ENCODE data around the gene NHEJ1. TPM values are rescaled to one million over a fixed set of nuclear protein-coding genes. Genes with fewer than 3 reads are reported as not detected.
A peak's percentile ranks its signal among the peaks of the same experiment; 100 is the strongest.

The NHEJ1 gene
- total and polyA plus RNA-seq, 2 of the 13 experiments (the other 11 are each of a cell fraction or from before 2014, with no cell fraction given), result 30.0 to 30.7 TPM

DNA sequence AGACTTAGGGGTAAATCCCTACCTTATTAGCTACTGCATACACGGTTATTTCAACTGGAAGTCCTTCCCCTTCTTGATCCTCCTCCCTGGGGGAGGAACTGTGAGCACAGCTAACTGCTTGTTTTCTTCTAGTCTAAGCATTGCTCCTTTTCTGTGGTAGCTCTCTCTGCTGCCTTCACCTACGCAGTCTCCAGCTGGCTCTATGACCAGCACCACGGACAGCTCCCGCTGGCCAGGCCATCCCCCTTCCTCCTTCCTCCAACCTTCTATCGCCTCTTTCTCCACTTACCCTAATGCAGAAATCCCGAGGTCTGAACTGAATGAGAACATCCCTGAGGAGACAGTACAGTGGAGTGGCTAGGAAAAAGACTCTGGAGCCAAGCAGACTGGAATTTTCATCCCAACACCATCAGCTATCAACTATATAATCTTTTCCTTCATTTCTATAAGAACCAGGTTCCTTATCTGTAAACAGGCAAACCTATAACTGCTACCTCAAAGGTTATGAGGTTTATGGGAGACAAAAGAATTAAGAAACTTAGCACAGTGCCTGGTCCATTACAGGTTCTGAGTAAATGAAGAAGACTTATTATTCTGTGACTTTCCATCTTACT is 114.6 kb downstream of the NHEJ1 start (continued):
- TF ChIP-seq ZHX2 (IDR thresholded peaks at IDR 0.05; ENCODE audit: low read depth) (no peak), ZHX2 (CRISPR knock-in tag; IDR thresholded peaks at IDR 0.05; ENCODE audit: borderline replicate concordance) (peak; percentile 66; the same call in 1 of the 2 replicates), ATM (IDR thresholded peaks at IDR 0.05; ENCODE audit: borderline replicate concordance) (no peak), NR2F6 (IDR thresholded peaks at IDR 0.05) (no peak), NR2F6 (CRISPR knock-in tag; IDR thresholded peaks at IDR 0.05) (0 out of 2 replicates have a peak, but pooled peaks have one; percentile 30), MTA3 (CRISPR knock-in tag; IDR thresholded peaks at IDR 0.05) (no peak), ZNF512 (CRISPR knock-in tag; IDR thresholded peaks at IDR 0.05) (no peak), WIZ (CRISPR knock-in tag; IDR thresholded peaks at IDR 0.05) (peak; percentile 90), KLF9 (CRISPR knock-in tag; IDR thresholded peaks at IDR 0.05; ENCODE audit: low read depth) (peak; percentile 86; the same call in 1 of the 2 replicates), ZNF780A (CRISPR knock-in tag; IDR thresholded peaks at IDR 0.05) (0 out of 2 replicates have a peak, but pooled peaks have one; percentile 47), ZNF331 (CRISPR knock-in tag; IDR thresholded peaks at IDR 0.05) (peak; percentile 76; the same call in 1 of the 2 replicates), AGO2 (optimal IDR thresholded peaks at IDR 0.05; ENCODE audit: low read depth, low read length) (no peak), HOMEZ (CRISPR knock-in tag; IDR thresholded peaks at IDR 0.05; ENCODE audit: low read depth) (no peak), ZSCAN30 (CRISPR knock-in tag; IDR thresholded peaks at IDR 0.05) (peak; percentile 30; the same call in 1 of the 2 replicates)
- TF ChIP-seq, protein P1, sequence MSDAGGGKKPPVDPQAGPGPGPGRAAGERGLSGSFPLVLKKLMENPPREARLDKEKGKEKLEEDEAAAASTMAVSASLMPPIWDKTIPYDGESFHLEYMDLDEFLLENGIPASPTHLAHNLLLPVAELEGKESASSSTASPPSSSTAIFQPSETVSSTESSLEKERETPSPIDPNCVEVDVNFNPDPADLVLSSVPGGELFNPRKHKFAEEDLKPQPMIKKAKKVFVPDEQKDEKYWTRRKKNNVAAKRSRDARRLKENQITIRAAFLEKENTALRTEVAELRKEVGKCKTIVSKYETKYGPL (CRISPR knock-in tag; IDR thresholded peaks at IDR 0.05), result peak; percentile 71; the same call in 1 of the 2 replicates
- TF ChIP-seq, protein P2, sequence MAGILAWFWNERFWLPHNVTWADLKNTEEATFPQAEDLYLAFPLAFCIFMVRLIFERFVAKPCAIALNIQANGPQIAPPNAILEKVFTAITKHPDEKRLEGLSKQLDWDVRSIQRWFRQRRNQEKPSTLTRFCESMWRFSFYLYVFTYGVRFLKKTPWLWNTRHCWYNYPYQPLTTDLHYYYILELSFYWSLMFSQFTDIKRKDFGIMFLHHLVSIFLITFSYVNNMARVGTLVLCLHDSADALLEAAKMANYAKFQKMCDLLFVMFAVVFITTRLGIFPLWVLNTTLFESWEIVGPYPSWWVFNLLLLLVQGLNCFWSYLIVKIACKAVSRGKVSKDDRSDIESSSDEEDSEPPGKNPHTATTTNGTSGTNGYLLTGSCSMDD (CRISPR knock-in tag; IDR thresholded peaks at IDR 0.05), result no peak
- TF ChIP-seq, protein P3, sequence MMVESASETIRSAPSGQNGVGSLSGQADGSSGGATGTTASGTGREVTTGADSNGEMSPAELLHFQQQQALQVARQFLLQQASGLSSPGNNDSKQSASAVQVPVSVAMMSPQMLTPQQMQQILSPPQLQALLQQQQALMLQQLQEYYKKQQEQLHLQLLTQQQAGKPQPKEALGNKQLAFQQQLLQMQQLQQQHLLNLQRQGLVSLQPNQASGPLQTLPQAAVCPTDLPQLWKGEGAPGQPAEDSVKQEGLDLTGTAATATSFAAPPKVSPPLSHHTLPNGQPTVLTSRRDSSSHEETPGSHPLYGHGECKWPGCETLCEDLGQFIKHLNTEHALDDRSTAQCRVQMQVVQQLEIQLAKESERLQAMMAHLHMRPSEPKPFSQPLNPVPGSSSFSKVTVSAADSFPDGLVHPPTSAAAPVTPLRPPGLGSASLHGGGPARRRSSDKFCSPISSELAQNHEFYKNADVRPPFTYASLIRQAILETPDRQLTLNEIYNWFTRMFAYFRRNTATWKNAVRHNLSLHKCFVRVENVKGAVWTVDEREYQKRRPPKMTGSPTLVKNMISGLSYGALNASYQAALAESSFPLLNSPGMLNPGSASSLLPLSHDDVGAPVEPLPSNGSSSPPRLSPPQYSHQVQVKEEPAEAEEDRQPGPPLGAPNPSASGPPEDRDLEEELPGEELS (CRISPR knock-in tag; IDR thresholded peaks at IDR 0.05), result no peak

All from HepG2 (cell line).